Trophoblast cell (in vitro differentiated cells and primary cell): ENCODE data around the gene MT1A.

Source experiments
- DNase-seq, 2 donors: peaks; one replicate each; pipeline ENCODE4 v3.0.0-alpha.2; 2016
- H2AFZ ChIP-seq: 2 replicates; pipeline ENCODE4 v1.6.1; 2013; ENCODE audit warnings: low read length, moderate library complexity, mild to moderate bottlenecking; ENCODE audit not compliant: insufficient read depth, poor library complexity
- H2AK5ac ChIP-seq: 2 replicates; pipeline ENCODE4 v1.6.1; 2013; ENCODE audit warnings: mild to moderate bottlenecking, low read length
- H2BK120ac ChIP-seq: 2 replicates; pipeline ENCODE4 v1.6.1; 2013; ENCODE audit warnings: low read length, mild to moderate bottlenecking, moderate library complexity; ENCODE audit not compliant: insufficient read depth, poor library complexity
- H2BK12ac ChIP-seq: 2 replicates; pipeline ENCODE4 v1.6.1; 2013; ENCODE audit warnings: mild to moderate bottlenecking, low read length, moderate library complexity
- H2BK5ac ChIP-seq: 2 replicates; pipeline ENCODE4 v1.6.1; 2013; ENCODE audit warnings: low read length, low read depth, moderate library complexity, mild to moderate bottlenecking; ENCODE audit not compliant: poor library complexity
- H3K14ac ChIP-seq: 2 replicates; pipeline ENCODE4 v1.6.1; 2013; ENCODE audit warnings: mild to moderate bottlenecking, low read length
- H3K18ac ChIP-seq: 2 replicates; pipeline ENCODE4 v1.6.1; 2013; ENCODE audit warnings: mild to moderate bottlenecking, low read length
- H3K23ac ChIP-seq: 2 replicates; pipeline ENCODE4 v1.6.1; 2013; ENCODE audit warnings: low read length
- H3K27ac ChIP-seq: 2 replicates; pipeline ENCODE4 v1.5.1; 2013; ENCODE audit warnings: low read depth, mild to moderate bottlenecking, inconsistent platforms, low read length, moderate library complexity
- H3K27me3 ChIP-seq: 2 replicates; pipeline ENCODE4 v1.6.1; 2013; ENCODE audit warnings: inconsistent platforms, mild to moderate bottlenecking, low read length, moderate library complexity; ENCODE audit not compliant: insufficient read depth
- H3K36me3 ChIP-seq, 2 experiments: 1 replicate in 1 of 2; 2 replicates in 1 of 2; pipeline ENCODE4 v1.6.1; 2013; ENCODE audit warnings: low read length in 2 of 2, mild to moderate bottlenecking in 2 of 2, moderate library complexity in 1 of 2; ENCODE audit not compliant: insufficient read depth in 2 of 2, control insufficient read depth in 1 of 2
- H3K4ac ChIP-seq: 2 replicates; pipeline ENCODE4 v1.6.1; 2013; ENCODE audit warnings: low read depth, mild to moderate bottlenecking, low read length, moderate library complexity
- H3K4me1 ChIP-seq, 2 experiments: 1 replicate in 1 of 2; 2 replicates in 1 of 2; pipeline ENCODE4 v1.6.1; 2013; ENCODE audit warnings: low read length in 2 of 2, mild to moderate bottlenecking in 2 of 2, moderate library complexity in 1 of 2; ENCODE audit not compliant: insufficient read depth in 2 of 2, control insufficient read depth in 1 of 2
- H3K4me2 ChIP-seq: 2 replicates; pipeline ENCODE4 v1.6.1; 2013; ENCODE audit warnings: inconsistent platforms, mild to moderate bottlenecking, low read length, moderate library complexity
- H3K4me3 ChIP-seq: 2 replicates; pipeline ENCODE4 v1.5.1; 2013; ENCODE audit warnings: mild to moderate bottlenecking, low read depth, low read length, inconsistent platforms
- H3K79me1 ChIP-seq: one replicate; pipeline ENCODE4 v1.6.1; 2013; ENCODE audit warnings: low read length
- H3K79me2 ChIP-seq: 2 replicates; pipeline ENCODE4 v1.6.1; 2013; ENCODE audit warnings: low read length, mild to moderate bottlenecking; ENCODE audit not compliant: control insufficient read depth, insufficient read depth, poor library complexity
- H3K9ac ChIP-seq: 2 replicates; pipeline ENCODE4 v1.6.1; 2013; ENCODE audit warnings: mild to moderate bottlenecking, low read length
- H3K9me3 ChIP-seq: 2 replicates; pipeline ENCODE4 v1.6.1; 2013; ENCODE audit warnings: low read depth, mild to moderate bottlenecking, control low read depth, inconsistent platforms, low read length; ENCODE audit not compliant: insufficient read depth
- H4K12ac ChIP-seq: 2 replicates; pipeline ENCODE4 v1.6.1; 2013; ENCODE audit warnings: low read depth, mild to moderate bottlenecking, low read length, moderate library complexity
- H4K8ac ChIP-seq: 2 replicates; pipeline ENCODE4 v1.6.1; 2013; ENCODE audit warnings: low read depth, mild to moderate bottlenecking, low read length, moderate library complexity
- H4K91ac ChIP-seq: one replicate; pipeline ENCODE4 v1.6.1; 2013; ENCODE audit warnings: low read depth, mild to moderate bottlenecking, low read length, moderate library complexity
- WGBS: extraction: QIAGEN DNeasy Blood & Tissue Kit; methylation state at CpG from one replicate; pipeline ENCODE4 v1.1.7; 2013; ENCODE audit warnings: missing lambda C conversion rate; ENCODE audit not compliant: insufficient read length, insufficient coverage; ENCODE audit errors: extremely low coverage; 5-methylcytosine and 5-hydroxymethylcytosine counted together

The MT1A gene

GRCh38 chr16:56652600-56652999 lies 14.1 kb downstream of the MT1A start:
- DNase-seq = no peak
- Histone ChIP-seq H3K9me3 (peaks cover 2% of the 10 kb centered on the region), H2BK5ac (no peak overlapping the region), H3K27ac (no peak overlapping the region), H2AK5ac (no peak overlapping the region), H3K18ac (no peak overlapping the region), H2AFZ (no peak overlapping the region), H4K91ac (no peak overlapping the region), H3K79me2 (no peaks in the 10 kb centered on the region), H4K8ac (no peak overlapping the region), H3K14ac (no peak overlapping the region), H3K36me3 (no peaks in the 10 kb centered on the region), H3K79me1 (peaks cover under 1% of the 10 kb centered on the region), H2BK12ac (no peak overlapping the region), H3K4me3 (no peak overlapping the region), H3K4ac (no peak overlapping the region), H3K4me1 (peaks cover 3% of the 10 kb centered on the region in 2 experiments), H3K9ac (no peak overlapping the region), H4K12ac (no peak overlapping the region), H2BK120ac (no peak overlapping the region), H3K4me2 (no peak overlapping the region), H3K27me3 (peaks cover 18% of the 10 kb centered on the region), H3K23ac (no peak overlapping the region)
- no CpG with 5 or more reads among the region's 1 CpG for WGBS

DNA sequence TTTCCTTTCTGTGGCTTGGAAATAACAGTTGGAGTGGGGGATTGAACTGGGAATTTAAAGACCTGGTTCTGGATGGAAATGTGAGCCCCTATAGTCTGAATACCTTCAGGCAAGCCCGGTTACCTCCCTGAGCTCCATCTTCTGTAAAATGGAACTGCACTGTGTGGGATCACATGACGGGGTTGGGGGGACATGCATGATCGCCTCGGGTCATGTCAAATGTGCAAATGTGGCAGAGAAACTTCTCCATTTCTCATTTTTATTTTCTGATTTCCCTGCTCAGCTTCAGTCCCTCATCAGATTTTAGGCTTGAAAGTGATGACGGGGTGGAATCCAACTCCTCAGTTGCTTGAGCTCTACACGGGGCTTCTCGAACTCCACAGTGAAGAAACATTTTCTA lies 14.8 kb downstream of the MT1A start:
- Histone ChIP-seq H4K12ac (no peak overlapping the region), H3K27me3 (peaks cover 16% of the 10 kb centered on the region), H3K27ac (no peak overlapping the region), H3K18ac (no peak overlapping the region), H3K14ac (no peak overlapping the region), H2BK5ac (no peak overlapping the region), H3K79me1 (peaks cover 2% of the 10 kb centered on the region), H3K9me3 (peaks cover 2% of the 10 kb centered on the region), H4K8ac (no peak overlapping the region), H2BK12ac (no peak overlapping the region), H2AFZ (no peak overlapping the region), H3K23ac (no peak overlapping the region), H3K4ac (no peak overlapping the region), H4K91ac (no peak overlapping the region), H3K36me3 (no peaks in the 10 kb centered on the region), H2BK120ac (no peak overlapping the region), H3K4me1 (peaks cover 7 to 8% of the 10 kb centered on the region in 2 experiments), H3K79me2 (no peaks in the 10 kb centered on the region), H3K4me2 (no peak overlapping the region), H2AK5ac (no peak overlapping the region), H3K4me3 (no peak overlapping the region), H3K9ac (no peak overlapping the region)
- no peak for DNase-seq
- no CpG with 5 or more reads among the region's 7 CpGs for WGBS

- Histone ChIP-seq H2AFZ (peak within 1 kb of the TSS; percentile 76), H3K23ac (peak within 1 kb of the TSS; percentile 55), H3K79me1 (peaks cover 2% of the 10 kb centered on the region), H2BK120ac (no peak within 1 kb of the TSS), H3K4me2 (peak within 1 kb of the TSS; percentile 70), H2BK5ac (no peak within 1 kb of the TSS), H2AK5ac (no peak within 1 kb of the TSS), H3K14ac (no peak within 1 kb of the TSS), H2BK12ac (no peak within 1 kb of the TSS), H3K79me2 (no peaks in the 10 kb centered on the region), H3K27ac (no peak within 1 kb of the TSS), H3K4me3 (peak within 1 kb of the TSS; percentile 75), H3K18ac (no peak within 1 kb of the TSS), H4K8ac (peak within 1 kb of the TSS; percentile 80), H3K9me3 (peaks cover 2% of the 10 kb centered on the region), H3K4me1 (peaks cover 8 to 10% of the 10 kb centered on the region in 2 experiments), H3K4ac (no peak within 1 kb of the TSS), H3K36me3 (no peaks in the 10 kb centered on the region), H3K27me3 (peaks cover 23% of the 10 kb centered on the region), H4K91ac (peak within 1 kb of the TSS; percentile 42), H3K9ac (no peak within 1 kb of the TSS), H4K12ac (peak within 1 kb of the TSS; percentile 27)
- WGBS = no CpG with 5 or more reads among the region's 46 CpGs
- peak; percentile 73 to 75 for DNase-seq
These were observed 19.3 kb downstream of the MT1A start, which contains the start of gene MT1F for GRCh38 chr16:56657555-56658326. MT1F (plus strand) TSS chr16:56657959; CDS start chr16:56658059, 100 bp downstream.

GRCh38 chr16:56658327-56658875 lies 19.9 kb downstream of the MT1A start:
- H2BK5ac ChIP-seq = no peak overlapping the region
- peaks cover 29% of the 10 kb centered on the region for H3K27me3 ChIP-seq
- H2BK120ac ChIP-seq = no peak overlapping the region
- no peak overlapping the region for H3K4ac ChIP-seq
- no peak overlapping the region for H4K12ac ChIP-seq
- no peak for DNase-seq
- H3K79me2 ChIP-seq = no peaks in the 10 kb centered on the region
- H3K79me1 ChIP-seq = peaks cover 2% of the 10 kb centered on the region
- H3K4me1 ChIP-seq = peaks cover 8 to 12% of the 10 kb centered on the region in 2 experiments
- no peak overlapping the region for H3K27ac ChIP-seq
- H4K8ac ChIP-seq = no peak overlapping the region
- H3K14ac ChIP-seq = no peak overlapping the region
- peak overlapping the region; percentile 70 for H3K4me2 ChIP-seq
- H2BK12ac ChIP-seq = no peak overlapping the region
- no peak overlapping the region for H3K9ac ChIP-seq
- H3K9me3 ChIP-seq = peaks cover 2% of the 10 kb centered on the region
- H3K4me3 ChIP-seq = no peak overlapping the region
- no peak overlapping the region for H3K18ac ChIP-seq
- no peak overlapping the region for H4K91ac ChIP-seq
- no CpG with 5 or more reads among the region's 10 CpGs for WGBS
- no peak overlapping the region for H2AK5ac ChIP-seq
- H3K36me3 ChIP-seq = no peaks in the 10 kb centered on the region
- H2AFZ ChIP-seq = no peak overlapping the region
- peak overlapping the region; percentile 55 for H3K23ac ChIP-seq
